ENCODE results near the gene ARHGAP27. TPM values are rescaled to one million over a fixed set of nuclear protein-coding genes. Genes with fewer than 3 reads are reported as not detected.

Gene ARHGAP27
- total RNA-seq, 1 donor from 2014 or later = 15.1 TPM

DNA sequence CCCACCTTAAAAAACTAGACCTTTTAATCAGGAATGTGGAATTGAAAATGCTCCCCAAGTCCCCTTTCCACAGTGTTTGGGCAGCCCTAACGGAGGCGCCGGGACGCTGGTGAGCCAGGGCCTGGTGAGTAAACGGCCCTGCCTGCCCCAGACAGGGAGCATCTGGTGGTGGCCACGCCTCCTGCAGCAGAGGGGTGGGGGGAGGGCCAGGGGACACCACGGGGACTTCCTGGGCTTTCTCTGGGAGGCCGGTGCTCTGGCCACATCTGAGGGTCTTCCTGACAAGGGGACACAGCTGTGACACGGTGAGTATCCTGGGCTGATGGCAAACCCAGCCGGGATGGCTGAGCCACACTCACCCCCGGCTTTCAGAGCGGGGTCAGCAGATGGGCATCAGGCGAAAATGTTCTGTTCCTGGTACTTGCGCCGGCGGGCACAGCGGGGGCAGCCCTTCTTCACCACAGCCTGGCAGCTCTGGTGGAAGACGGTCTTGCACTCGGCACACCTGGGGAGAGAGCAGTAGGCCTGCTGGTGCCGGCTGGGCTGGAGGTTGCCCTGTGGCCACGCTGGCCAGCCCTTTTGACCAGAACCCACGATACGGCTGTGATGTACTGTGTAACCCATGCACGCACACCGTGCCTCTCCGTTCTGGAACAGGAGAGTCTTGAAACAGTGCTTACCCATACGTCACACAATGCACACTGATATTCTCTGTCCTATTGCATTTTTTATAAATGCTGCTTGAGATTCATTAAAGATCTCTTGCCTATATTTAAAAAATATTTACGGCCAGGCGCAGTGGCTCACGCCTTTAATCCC is 5.0 kb upstream of the ARHGAP27 start:
- Histone ChIP-seq H3K36me3 (peaks cover 58% of the 10 kb centered on the region), H3K4me3 (no peak overlapping the region), H3K4me1 (peaks cover 14% of the 10 kb centered on the region), H3K27me3 (ENCODE audit: low read depth) (peaks cover 2% of the 10 kb centered on the region), H3K27ac (replicated peaks) (no peak overlapping the region), H3K9me3 (replicated peaks) (no peaks in the 10 kb centered on the region)
- TF ChIP-seq, protein P1, sequence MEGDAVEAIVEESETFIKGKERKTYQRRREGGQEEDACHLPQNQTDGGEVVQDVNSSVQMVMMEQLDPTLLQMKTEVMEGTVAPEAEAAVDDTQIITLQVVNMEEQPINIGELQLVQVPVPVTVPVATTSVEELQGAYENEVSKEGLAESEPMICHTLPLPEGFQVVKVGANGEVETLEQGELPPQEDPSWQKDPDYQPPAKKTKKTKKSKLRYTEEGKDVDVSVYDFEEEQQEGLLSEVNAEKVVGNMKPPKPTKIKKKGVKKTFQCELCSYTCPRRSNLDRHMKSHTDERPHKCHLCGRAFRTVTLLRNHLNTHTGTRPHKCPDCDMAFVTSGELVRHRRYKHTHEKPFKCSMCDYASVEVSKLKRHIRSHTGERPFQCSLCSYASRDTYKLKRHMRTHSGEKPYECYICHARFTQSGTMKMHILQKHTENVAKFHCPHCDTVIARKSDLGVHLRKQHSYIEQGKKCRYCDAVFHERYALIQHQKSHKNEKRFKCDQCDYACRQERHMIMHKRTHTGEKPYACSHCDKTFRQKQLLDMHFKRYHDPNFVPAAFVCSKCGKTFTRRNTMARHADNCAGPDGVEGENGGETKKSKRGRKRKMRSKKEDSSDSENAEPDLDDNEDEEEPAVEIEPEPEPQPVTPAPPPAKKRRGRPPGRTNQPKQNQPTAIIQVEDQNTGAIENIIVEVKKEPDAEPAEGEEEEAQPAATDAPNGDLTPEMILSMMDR (IDR thresholded peaks at IDR 0.05; ENCODE audit: borderline replicate concordance) = no peak
- intact Hi-C loops (cut with micrococcal nuclease) = no loop called here
- no peak for DNase-seq

DNA sequence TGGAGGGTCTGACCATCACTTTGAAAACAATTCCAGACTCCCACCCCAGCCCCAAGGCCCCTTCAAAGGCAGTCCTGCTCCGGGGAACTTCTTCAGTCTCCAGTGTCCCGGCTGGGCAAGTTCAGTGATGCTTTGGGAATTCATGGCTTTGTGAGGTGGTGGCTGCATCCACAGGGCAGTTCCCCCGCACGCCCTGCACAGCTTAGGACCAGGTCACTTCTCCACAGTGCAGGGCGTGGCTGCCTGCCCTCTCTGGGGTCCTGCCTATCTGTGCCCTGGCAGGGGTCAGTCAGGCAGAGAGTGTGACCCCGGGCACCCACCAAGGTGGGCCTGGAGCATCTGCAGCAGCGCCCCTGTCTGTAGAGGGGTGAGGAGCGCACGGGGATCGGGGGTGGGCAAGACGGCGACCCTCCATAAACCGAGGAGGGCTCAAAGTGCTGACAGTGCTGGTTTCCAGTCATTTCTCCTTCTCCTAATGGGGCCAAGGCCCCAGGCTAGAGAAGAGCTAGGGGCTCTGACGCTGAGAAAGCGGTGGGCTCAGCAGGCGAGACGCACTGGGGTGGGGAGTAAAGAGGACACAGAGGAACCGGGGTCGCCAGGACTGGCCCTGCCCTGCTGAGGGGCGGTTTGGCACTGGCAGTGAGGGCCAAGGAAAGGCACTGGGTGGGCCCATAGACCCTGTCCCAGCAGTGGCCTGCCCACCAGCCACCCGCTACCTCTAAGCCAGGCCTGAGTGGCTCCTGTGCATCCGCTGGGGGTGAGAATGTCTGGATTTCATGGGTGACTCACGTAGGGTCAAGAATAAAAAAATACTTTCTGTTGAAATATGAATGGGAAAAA is 4.2 kb upstream of the ARHGAP27 start:
- peaks cover 58% of the 10 kb centered on the region for H3K36me3 ChIP-seq

DNA sequence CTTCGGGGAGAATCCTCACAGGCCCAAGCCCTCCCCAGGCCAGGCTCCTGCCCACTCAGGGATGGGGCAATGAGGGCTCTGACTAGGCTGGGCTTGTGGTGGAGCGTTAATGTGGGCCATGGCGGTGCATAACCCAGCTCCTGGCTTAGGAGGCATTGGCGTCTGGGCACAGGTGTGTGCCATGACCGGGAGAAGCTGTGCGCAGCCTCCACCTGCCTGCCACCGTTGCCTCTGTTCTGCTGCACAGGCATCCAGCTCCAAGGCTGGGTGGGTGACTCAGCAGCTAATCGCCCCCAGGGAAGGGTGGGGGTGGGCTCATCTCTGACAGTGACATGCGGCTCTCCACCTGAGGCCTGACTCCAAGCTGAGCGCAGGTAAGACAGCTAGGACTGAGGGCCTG is 3.5 kb upstream of the ARHGAP27 start:
- no peak overlapping the region for H3K27ac ChIP-seq (replicated peaks)
- no peaks in the 10 kb centered on the region for H3K9me3 ChIP-seq (replicated peaks)
- TF ChIP-seq, protein P1 (IDR thresholded peaks at IDR 0.05; ENCODE audit: borderline replicate concordance) = no peak
- H3K27me3 ChIP-seq (ENCODE audit: low read depth) = peaks cover 17% of the 10 kb centered on the region
- peaks cover 29% of the 10 kb centered on the region for H3K4me1 ChIP-seq
- DNase-seq = no peak
- intact Hi-C loops (cut with micrococcal nuclease) = no loop called here
- no peak overlapping the region for H3K4me3 ChIP-seq
- peaks cover 58% of the 10 kb centered on the region for H3K36me3 ChIP-seq

More for the DNA sequence above, 4.2 kb upstream of the ARHGAP27 start:
- TF ChIP-seq, protein P1 (IDR thresholded peaks at IDR 0.05; ENCODE audit: borderline replicate concordance) = no peak
- Histone ChIP-seq H3K4me1 (peaks cover 22% of the 10 kb centered on the region), H3K9me3 (replicated peaks) (no peaks in the 10 kb centered on the region), H3K27me3 (ENCODE audit: low read depth) (peaks cover 10% of the 10 kb centered on the region), H3K4me3 (no peak overlapping the region), H3K27ac (replicated peaks) (no peak overlapping the region)
- DNase-seq = no peak
- intact Hi-C loops (cut with micrococcal nuclease) = no loop called here

DNA sequence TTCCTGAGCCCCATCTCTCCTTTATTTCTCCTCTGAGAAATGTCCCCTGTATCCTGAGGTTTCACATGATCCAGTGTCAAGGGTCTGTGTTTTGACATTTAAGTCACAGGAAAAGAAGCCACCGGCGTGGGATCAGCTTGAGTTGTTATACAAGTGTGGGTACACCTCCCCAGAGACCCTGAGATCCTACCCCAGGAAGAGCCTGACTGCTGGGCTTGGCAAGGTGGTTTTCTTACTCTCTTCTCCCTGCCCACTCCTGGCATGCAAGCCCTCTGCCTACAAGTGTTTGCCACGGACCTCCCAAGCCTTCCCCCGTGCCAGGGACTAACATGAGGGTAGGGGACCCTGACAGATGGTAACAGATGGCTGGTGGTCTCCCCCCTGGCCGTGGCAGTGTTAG is 2.8 kb upstream of the ARHGAP27 start:
- intact Hi-C loops (cut with micrococcal nuclease) = no loop called here
- H3K9me3 ChIP-seq (replicated peaks) = no peaks in the 10 kb centered on the region
- no peak overlapping the region for H3K4me3 ChIP-seq
- no peak overlapping the region for H3K27ac ChIP-seq (replicated peaks)
- H3K27me3 ChIP-seq (ENCODE audit: low read depth) = peaks cover 24% of the 10 kb centered on the region
- H3K36me3 ChIP-seq = peaks cover 57% of the 10 kb centered on the region
- no peak for DNase-seq
- TF ChIP-seq, protein P1 (IDR thresholded peaks at IDR 0.05; ENCODE audit: borderline replicate concordance) = no peak
- H3K4me1 ChIP-seq = peaks cover 35% of the 10 kb centered on the region

DNA sequence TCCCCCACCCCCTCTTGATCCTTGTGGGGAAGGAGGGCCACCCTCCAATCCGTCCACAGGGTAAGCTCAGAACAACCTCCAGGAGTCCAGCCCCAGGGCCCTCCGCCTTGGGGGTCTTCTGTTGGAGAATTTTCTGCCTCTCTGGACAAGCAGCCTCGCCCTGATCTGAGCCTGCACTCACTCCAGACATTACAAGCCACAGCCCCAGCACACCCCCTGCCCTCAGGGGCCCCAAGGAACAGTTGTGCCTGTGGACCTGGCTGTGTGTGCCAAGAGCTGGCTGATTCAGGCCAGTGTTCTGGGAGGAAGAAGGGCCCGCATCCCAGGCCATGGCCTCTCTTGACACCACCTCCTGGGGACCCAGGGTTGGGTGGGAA is 477 bp upstream of the ARHGAP27 start:
- peaks cover 44% of the 10 kb centered on the region for H3K27me3 ChIP-seq (ENCODE audit: low read depth)
- DNase-seq = no peak
- H3K4me3 ChIP-seq = peak overlapping the region; percentile 74

More for the DNA sequence above, 477 bp upstream of the ARHGAP27 start:
- Histone ChIP-seq H3K27ac (replicated peaks) (peak overlapping the region; percentile 94), H3K36me3 (peaks cover 34% of the 10 kb centered on the region), H3K9me3 (replicated peaks) (no peaks in the 10 kb centered on the region), H3K4me1 (peaks cover 53% of the 10 kb centered on the region)
- intact Hi-C loops (cut with micrococcal nuclease) = no loop called here
- TF ChIP-seq, protein P1 (IDR thresholded peaks at IDR 0.05; ENCODE audit: borderline replicate concordance) = no peak

Data from left ventricle myocardium inferior (tissue), 1 donor.